ENCODE results near the gene PAFAH1B1.
"Not testable (repeated sequence)": the region's sequence is repeated elsewhere in the genome, so short reads cannot be mapped to it uniquely, and the experiment has no call there.

- not testable (repeated sequence) for TF ChIP-seq CTCF, POLR2A (IDR thresholded peaks at IDR 0.05)
Observed at GRCh38 chr17:2659337-2659736, 65.9 kb downstream of the PAFAH1B1 start.

All from transverse colon (tissue), 3 donors.